Measurements from ENCODE around the gene RPP40.

GRCh38 chr6:4974962-4975361 lies 28.9 kb downstream of the RPP40 start:
- TF ChIP-seq POLR2AphosphoS5 (IDR thresholded peaks at IDR 0.05) (no peak), POLR2A (IDR thresholded peaks at IDR 0.05) (no peak), EP300 (IDR thresholded peaks at IDR 0.05) (no peak)
- TF ChIP-seq, protein P1, sequence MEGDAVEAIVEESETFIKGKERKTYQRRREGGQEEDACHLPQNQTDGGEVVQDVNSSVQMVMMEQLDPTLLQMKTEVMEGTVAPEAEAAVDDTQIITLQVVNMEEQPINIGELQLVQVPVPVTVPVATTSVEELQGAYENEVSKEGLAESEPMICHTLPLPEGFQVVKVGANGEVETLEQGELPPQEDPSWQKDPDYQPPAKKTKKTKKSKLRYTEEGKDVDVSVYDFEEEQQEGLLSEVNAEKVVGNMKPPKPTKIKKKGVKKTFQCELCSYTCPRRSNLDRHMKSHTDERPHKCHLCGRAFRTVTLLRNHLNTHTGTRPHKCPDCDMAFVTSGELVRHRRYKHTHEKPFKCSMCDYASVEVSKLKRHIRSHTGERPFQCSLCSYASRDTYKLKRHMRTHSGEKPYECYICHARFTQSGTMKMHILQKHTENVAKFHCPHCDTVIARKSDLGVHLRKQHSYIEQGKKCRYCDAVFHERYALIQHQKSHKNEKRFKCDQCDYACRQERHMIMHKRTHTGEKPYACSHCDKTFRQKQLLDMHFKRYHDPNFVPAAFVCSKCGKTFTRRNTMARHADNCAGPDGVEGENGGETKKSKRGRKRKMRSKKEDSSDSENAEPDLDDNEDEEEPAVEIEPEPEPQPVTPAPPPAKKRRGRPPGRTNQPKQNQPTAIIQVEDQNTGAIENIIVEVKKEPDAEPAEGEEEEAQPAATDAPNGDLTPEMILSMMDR (IDR thresholded peaks at IDR 0.05) = no peak

All from upper lobe of left lung (tissue), 4 donors.